Lower leg skin (tissue), 4 donors: ENCODE results near the gene FAM162A. TPM values are rescaled to one million over a fixed set of nuclear protein-coding genes. Genes with fewer than 3 reads are reported as not detected.

Source experiments
- DNase-seq, 2 donors: peaks; one replicate each; pipeline ENCODE4 v3.0.0-alpha.2; 2019; ENCODE audit warnings: low spot score in 2 of 2
- H3K4me3 ChIP-seq: fragments of 200-600 bp; sonication (generic); 2 replicates; pipeline ENCODE4 v1.5.1; 2017; ENCODE audit warnings: mild to moderate bottlenecking, low read depth; ENCODE audit not compliant: poor library complexity, severe bottlenecking
- CTCF ChIP-seq, 3 donors: fragments of 450-650 bp; IDR thresholded peaks; one replicate each; pipeline ENCODE4 v1.5.1; 2016; ENCODE audit warnings: antibody characterized with exemption in 3 of 3, mild to moderate bottlenecking in 3 of 3, moderate library complexity in 2 of 3
- POLR2A ChIP-seq, 2 donors: fragments of 450-650 bp; IDR thresholded peaks; one replicate each; pipeline ENCODE4 v1.6.1; 2016 to 2017; ENCODE audit warnings: antibody characterized with exemption in 2 of 2, mild to moderate bottlenecking in 1 of 2, moderate library complexity in 1 of 2
- WGBS, 2 donors: methylation state at CpG; one replicate each; pipeline ENCODE4 v1.1.5; 2018; 5-methylcytosine and 5-hydroxymethylcytosine counted together
- intact Hi-C: fragments of 100-400 bp; cut with DNase I; formaldehyde crosslinking; loops from one replicate; pipeline ENCODE4 v1.15.0; 2023; ENCODE audit warnings: low total_unique reads
- total RNA-seq, 4 donors: library from RNA; depleted of rRNA; stranded (reverse); fragments of >200 nt; gene quantifications; one replicate each; pipeline ENCODE4 v1.1.0, GENCODE V29; 2016

FAM162A gene
- total RNA-seq, 4 donors from 2014 or later = 34.2 to 85.7 (median 41.0) TPM

GRCh38 chr3:122389197-122389596, 5.2 kb downstream of the FAM162A start:
- H3K4me3 ChIP-seq = no peak overlapping the region
- intact Hi-C loops = loop anchor here (5.0 kb wide), 1 partner anchor 82 kb away; no protein-coding TSS in a partner anchor
- TF ChIP-seq CTCF (IDR thresholded peaks at IDR 0.05) (no peak), POLR2A (IDR thresholded peaks at IDR 0.05) (no peak)
- no peak for DNase-seq

- H3K4me3 ChIP-seq = no peak overlapping the region
- no peak for DNase-seq
- TF ChIP-seq CTCF (IDR thresholded peaks at IDR 0.05) = no peak
- TF ChIP-seq POLR2A (IDR thresholded peaks at IDR 0.05) = no peak
- WGBS, 2 donors = 85% methylated on average over 4 of the region's 4 CpGs
- intact Hi-C loops = loop anchor here (5.0 kb wide), 1 partner anchor 83 kb away; no protein-coding TSS in a partner anchor
Observed at GRCh38 chr3:122389892-122390291, 5.9 kb downstream of the FAM162A start.

GRCh38 chr3:122390665-122391064, 6.7 kb downstream of the FAM162A start:
- intact Hi-C loops = no loop called here
- H3K4me3 ChIP-seq = no peak overlapping the region
- TF ChIP-seq POLR2A (IDR thresholded peaks at IDR 0.05) = no peak
- DNase-seq = no peak
- 53 to 75% methylated on average over 4 of the region's 4 CpGs for WGBS, 2 donors

GRCh38 chr3:122391681-122392446, 7.9 kb downstream of the FAM162A start:
- no peak for DNase-seq
- TF ChIP-seq CTCF (IDR thresholded peaks at IDR 0.05) (no peak), POLR2A (IDR thresholded peaks at IDR 0.05) (no peak)
- intact Hi-C loops = no loop called here
- 61 to 89% methylated on average over 2 of the region's 2 CpGs for WGBS, 2 donors
- no peak overlapping the region for H3K4me3 ChIP-seq

- H3K4me3 ChIP-seq = no peak overlapping the region
- intact Hi-C loops = no loop called here
- TF ChIP-seq POLR2A (IDR thresholded peaks at IDR 0.05) (no peak), CTCF (IDR thresholded peaks at IDR 0.05) (no peak)
- DNase-seq = no peak
- WGBS, 2 donors = 39 to 47% methylated on average over 2 of the region's 2 CpGs
Observed at GRCh38 chr3:122392868-122393844, 9.2 kb downstream of the FAM162A start.

- intact Hi-C loops = no loop called here
- H3K4me3 ChIP-seq = no peak overlapping the region
- no peak for TF ChIP-seq CTCF (IDR thresholded peaks at IDR 0.05)
- TF ChIP-seq POLR2A (IDR thresholded peaks at IDR 0.05) = no peak
- WGBS, 2 donors = 57 to 69% methylated on average over 1 of the region's 1 CpG
- no peak for DNase-seq
Observed at GRCh38 chr3:122394173-122394572, 10.2 kb downstream of the FAM162A start.
